Keratinocyte (primary cell): ENCODE data around the gene AP5B1. TPM values are rescaled to one million over a fixed set of nuclear protein-coding genes. Genes with fewer than 3 reads are reported as not detected.

Experiments used
- DNase-seq: peaks from one replicate; pipeline ENCODE4 v3.0.0-alpha.2; 2011; ENCODE audit warnings: low read depth, missing footprints, low spot score
- FAIRE-seq: peaks from 2 replicates; lab custom pipeline; 2011; peaks lifted over from hg19 to GRCh38; lab: Jason Lieb, UNC
- H2AFZ ChIP-seq: 2 replicates; pipeline ENCODE4 v1.6.0; 2012; ENCODE audit warnings: low read length, control low read depth, inconsistent platforms; ENCODE audit not compliant: control insufficient read depth
- H3K27ac ChIP-seq: 2 replicates; pipeline ENCODE4 v1.5.1; 2011; ENCODE audit warnings: low read length; ENCODE audit not compliant: control insufficient read depth, insufficient read depth
- H3K27me3 ChIP-seq: 3 replicates; pipeline ENCODE4 v1.6.0; 2011; ENCODE audit warnings: low read length; ENCODE audit not compliant: control insufficient read depth, insufficient read depth; ENCODE audit errors: extremely low read depth
- H3K36me3 ChIP-seq, 2 experiments: 2 replicates in 1 of 2; 3 replicates in 1 of 2; pipeline ENCODE4 v1.5.1; 2011; ENCODE audit warnings: low read length in 2 of 2, mild to moderate bottlenecking in 1 of 2; ENCODE audit not compliant: control insufficient read depth in 2 of 2, insufficient read depth in 2 of 2; ENCODE audit errors: extremely low read depth in 1 of 2
- H3K4me1 ChIP-seq: 3 replicates; pipeline ENCODE4 v1.5.1; 2011; ENCODE audit warnings: low read length; ENCODE audit not compliant: control insufficient read depth, insufficient read depth; ENCODE audit errors: extremely low read depth
- H3K4me2 ChIP-seq: 3 replicates; pipeline ENCODE4 v1.6.0; 2011; ENCODE audit warnings: low read depth, low read length; ENCODE audit not compliant: control insufficient read depth, insufficient read depth; ENCODE audit errors: extremely low read depth
- H3K4me3 ChIP-seq, 3 experiments: fragments of 200-600 bp in 1 of 3; sonication (generic) in 1 of 3; 2 replicates in 2 of 3; 3 replicates in 1 of 3; pipeline ENCODE4 v1.5.1; 2011 to 2016; ENCODE audit warnings: low read length in 3 of 3, mild to moderate bottlenecking in 3 of 3, control low read depth in 2 of 3, inconsistent platforms in 1 of 3, low read depth in 1 of 3, mixed read lengths in 1 of 3, mixed run types in 1 of 3, moderate library complexity in 1 of 3; ENCODE audit not compliant: control insufficient read depth in 2 of 3, insufficient read depth in 2 of 3; ENCODE audit errors: extremely low read depth in 1 of 3
- H3K79me2 ChIP-seq: 2 replicates; pipeline ENCODE4 v1.6.0; 2012; ENCODE audit warnings: low read length; ENCODE audit not compliant: control insufficient read depth, insufficient read depth
- H3K9ac ChIP-seq: 3 replicates; pipeline ENCODE4 v1.6.0; 2011; ENCODE audit warnings: low read length; ENCODE audit not compliant: control insufficient read depth, insufficient read depth; ENCODE audit errors: extremely low read depth
- H3K9me1 ChIP-seq: 3 replicates; pipeline ENCODE4 v1.6.0; 2011; ENCODE audit warnings: low read length; ENCODE audit not compliant: control insufficient read depth, insufficient read depth; ENCODE audit errors: extremely low read depth
- H3K9me3 ChIP-seq: 2 replicates; pipeline ENCODE4 v1.5.1; 2012; ENCODE audit warnings: low read depth, low read length; ENCODE audit not compliant: control insufficient read depth
- H4K20me1 ChIP-seq: 3 replicates; pipeline ENCODE4 v1.6.0; 2011; ENCODE audit warnings: low read length; ENCODE audit not compliant: control insufficient read depth, insufficient read depth; ENCODE audit errors: extremely low read depth
- CTCF ChIP-seq, 3 experiments: IDR thresholded peaks in 1 of 3; conservative IDR thresholded peaks in 1 of 3; optimal IDR thresholded peaks in 1 of 3; 2 replicates in 2 of 3; 3 replicates in 1 of 3; pipeline versions ENCODE3 to v1.5.1; 2011; ENCODE audit warnings: low read length in 3 of 3, mild to moderate bottlenecking in 3 of 3, moderate library complexity in 2 of 3, control low read depth in 1 of 3, inconsistent platforms in 1 of 3; ENCODE audit not compliant: insufficient read depth in 2 of 3; ENCODE audit errors: extremely low read depth in 1 of 3
- EZH2 ChIP-seq: IDR thresholded peaks from one replicate; pipeline ENCODE4 v1.6.1; 2012; ENCODE audit warnings: inconsistent platforms, mild to moderate bottlenecking, low read length, moderate library complexity
- dilution Hi-C: fragments of 300-500 bp; cut with MboI; formaldehyde crosslinking; loops from one replicate; pipeline ENCODE4 v1.7.0; 2020; ENCODE audit warnings: low sequenced_read_pairs; ENCODE audit not compliant: extremely low pct_ligation_motif_present
- polyA plus RNA-seq, 5 experiments: library from polyadenylated mRNA; depleted of rRNA in 3 of 5; stranded (reverse) in 3 of 5; stranded (forward) in 1 of 5; unstranded in 1 of 5; fragments of >200 nt; gene quantifications; 1 replicate in 1 of 5; 2 replicates in 3 of 5; 3 replicates in 1 of 5; pipeline versions ENCODE4 v1.2.1 to v1.2.3, GENCODE V29; 2011 to 2012; ENCODE audit warnings: missing spikeins in 2 of 5, low read depth in 1 of 5, low replicate concordance in 1 of 5

The AP5B1 gene
- polyA plus RNA-seq, 1 donor (not counting 4 experiments of a cell fraction or from before 2014, with no cell fraction given): 3.1 TPM

- no peaks in the 10 kb centered on the region for H3K79me2 ChIP-seq
- no peaks in the 10 kb centered on the region for H3K9me1 ChIP-seq
- peaks cover 8% of the 10 kb centered on the region for H3K4me1 ChIP-seq
- H3K36me3 ChIP-seq: no peaks in the 10 kb centered on the region
- TF ChIP-seq EZH2 (no peak), CTCF (optimal IDR thresholded peaks at IDR 0.05 in 1 of 3, IDR thresholded peaks at IDR 0.05 in 1 of 3, conservative IDR thresholded peaks at IDR 0.05 in 1 of 3; ENCODE audit: extremely low read depth in 1 of 3, insufficient read depth in 2 of 3, low read length in 3 of 3) (no peak)
- dilution Hi-C loops: no loop called here
- peaks cover 20% of the 10 kb centered on the region for H3K27me3 ChIP-seq
- H2AFZ ChIP-seq: no peak overlapping the region
- no peak overlapping the region for H3K27ac ChIP-seq
- H3K4me2 ChIP-seq: no peak overlapping the region
- H4K20me1 ChIP-seq: no peaks in the 10 kb centered on the region
- H3K9me3 ChIP-seq: no peaks in the 10 kb centered on the region
- H3K4me3 ChIP-seq: no peak overlapping the region
- H3K9ac ChIP-seq: no peak overlapping the region
- no peak for FAIRE-seq
- DNase-seq: no peak
Measured at GRCh38 chr11:65809496-65809895, 28.7 kb upstream of the AP5B1 start.

- DNase-seq: no peak
- no peak overlapping the region for H2AFZ ChIP-seq
- no peak overlapping the region for H3K9ac ChIP-seq
- peaks cover 1% of the 10 kb centered on the region for H3K4me1 ChIP-seq
- TF ChIP-seq CTCF (optimal IDR thresholded peaks at IDR 0.05 in 1 of 3, IDR thresholded peaks at IDR 0.05 in 1 of 3, conservative IDR thresholded peaks at IDR 0.05 in 1 of 3; ENCODE audit: extremely low read depth in 1 of 3, insufficient read depth in 2 of 3, low read length in 3 of 3): no peak
- no peak for TF ChIP-seq EZH2
- dilution Hi-C loops: no loop called here
- FAIRE-seq: no peak
- no peak overlapping the region for H3K4me3 ChIP-seq
- no peaks in the 10 kb centered on the region for H3K9me3 ChIP-seq
- H3K27me3 ChIP-seq: peaks cover 26% of the 10 kb centered on the region
- no peaks in the 10 kb centered on the region for H3K79me2 ChIP-seq
- no peak overlapping the region for H3K27ac ChIP-seq
- H4K20me1 ChIP-seq: no peaks in the 10 kb centered on the region
- no peak overlapping the region for H3K4me2 ChIP-seq
- no peaks in the 10 kb centered on the region for H3K9me1 ChIP-seq
- H3K36me3 ChIP-seq: no peaks in the 10 kb centered on the region
Measured at GRCh38 chr11:65808744-65809341, 28.1 kb upstream of the AP5B1 start.
